ENCODE data around the gene SPSB1.
"Not testable (repeated sequence)": the region's sequence is repeated elsewhere in the genome, so short reads cannot be mapped to it uniquely, and the experiment has no call there.

The SPSB1 gene

GRCh38 chr1:9280015-9280860 lies 12.5 kb upstream of the SPSB1 start:
- DNase-seq, result peak; percentile 47

GRCh38 chr1:9281071-9281827 lies 11.4 kb upstream of the SPSB1 start:
- DNase-seq, result no peak

DNA sequence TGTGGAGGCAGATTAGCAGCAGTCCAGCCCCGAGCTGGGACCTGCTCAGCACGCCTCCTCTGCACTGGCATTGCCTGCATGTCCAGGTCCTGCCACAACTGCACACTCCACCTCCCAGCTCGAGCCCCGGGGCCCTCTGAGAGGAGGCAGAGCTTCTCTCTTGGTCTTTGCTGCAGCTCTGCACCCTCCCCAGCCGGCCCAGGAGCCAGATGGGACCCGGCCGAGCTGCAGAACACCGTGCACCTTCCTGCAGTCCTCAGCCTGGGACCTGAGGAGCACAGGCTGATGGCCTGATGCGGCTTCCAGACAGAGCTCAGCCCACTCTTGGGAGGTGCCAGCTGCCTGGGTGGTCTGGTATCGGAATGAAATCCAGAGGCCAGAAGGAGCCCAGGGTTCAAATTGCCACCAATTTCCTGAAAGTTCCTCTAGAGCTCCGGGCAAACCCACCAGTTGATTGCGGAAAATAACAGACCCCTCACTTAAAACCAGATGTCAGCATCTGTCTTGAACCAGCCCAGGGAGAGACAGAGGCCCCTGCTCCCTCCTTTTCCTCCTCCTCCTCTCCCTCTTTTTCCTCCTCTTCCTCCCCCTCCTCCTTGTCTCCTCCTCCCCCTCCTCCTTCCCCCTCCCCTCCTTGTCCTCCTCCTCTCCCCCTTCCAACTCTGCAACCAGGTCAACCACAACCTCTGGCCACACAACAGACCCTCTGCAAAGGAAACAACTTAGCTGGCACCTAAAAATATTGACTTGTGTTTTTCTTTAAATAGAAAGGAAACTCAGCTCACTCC lies 10.6 kb upstream of the SPSB1 start:
- DNase-seq, result peak; percentile 57

DNA sequence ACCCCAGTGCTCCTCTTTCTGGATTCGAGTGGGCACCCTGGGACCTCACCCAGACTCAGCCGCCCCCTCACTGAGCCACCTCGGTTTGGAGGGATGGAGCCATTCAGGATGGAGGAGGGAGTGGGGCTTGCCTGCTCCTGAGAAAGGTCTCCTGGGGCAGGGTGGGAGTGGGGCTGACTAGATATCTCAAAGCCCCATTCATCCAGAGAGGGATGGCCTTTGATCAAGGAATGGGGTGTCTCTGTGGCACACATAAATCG lies 10.1 kb upstream of the SPSB1 start:
- no peak for DNase-seq

GRCh38 chr1:9284061-9284460 lies 8.6 kb upstream of the SPSB1 start:
- DNase-seq, result no peak

GRCh38 chr1:9286556-9286955 lies 6.1 kb upstream of the SPSB1 start:
- DNase-seq, result no peak

GRCh38 chr1:9289090-9289534 lies 3.6 kb upstream of the SPSB1 start:
- DNase-seq, result no peak

- peak; percentile 51 for DNase-seq
These were observed 2.8 kb upstream of the SPSB1 start for GRCh38 chr1:9289711-9290485.

- no peak for DNase-seq
These were observed 757 bp upstream of the SPSB1 start for GRCh38 chr1:9291914-9292360.

DNA sequence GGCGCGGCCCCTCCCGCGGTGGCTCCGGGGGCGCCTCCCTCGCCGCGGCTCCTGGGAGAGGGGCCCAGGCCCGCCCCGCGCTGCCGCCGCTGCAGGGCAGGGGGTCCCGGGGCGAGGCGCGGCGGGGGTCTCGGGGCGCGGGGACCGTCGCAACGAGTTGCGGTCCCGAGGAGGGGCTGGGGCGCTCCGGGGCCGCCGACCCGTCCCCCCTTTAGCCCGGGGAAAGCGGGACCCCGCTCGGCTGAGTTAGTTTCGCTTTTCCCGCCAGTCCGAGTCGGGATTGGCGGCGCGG lies 493 bp downstream of the SPSB1 start:
- no peak for DNase-seq

DNA sequence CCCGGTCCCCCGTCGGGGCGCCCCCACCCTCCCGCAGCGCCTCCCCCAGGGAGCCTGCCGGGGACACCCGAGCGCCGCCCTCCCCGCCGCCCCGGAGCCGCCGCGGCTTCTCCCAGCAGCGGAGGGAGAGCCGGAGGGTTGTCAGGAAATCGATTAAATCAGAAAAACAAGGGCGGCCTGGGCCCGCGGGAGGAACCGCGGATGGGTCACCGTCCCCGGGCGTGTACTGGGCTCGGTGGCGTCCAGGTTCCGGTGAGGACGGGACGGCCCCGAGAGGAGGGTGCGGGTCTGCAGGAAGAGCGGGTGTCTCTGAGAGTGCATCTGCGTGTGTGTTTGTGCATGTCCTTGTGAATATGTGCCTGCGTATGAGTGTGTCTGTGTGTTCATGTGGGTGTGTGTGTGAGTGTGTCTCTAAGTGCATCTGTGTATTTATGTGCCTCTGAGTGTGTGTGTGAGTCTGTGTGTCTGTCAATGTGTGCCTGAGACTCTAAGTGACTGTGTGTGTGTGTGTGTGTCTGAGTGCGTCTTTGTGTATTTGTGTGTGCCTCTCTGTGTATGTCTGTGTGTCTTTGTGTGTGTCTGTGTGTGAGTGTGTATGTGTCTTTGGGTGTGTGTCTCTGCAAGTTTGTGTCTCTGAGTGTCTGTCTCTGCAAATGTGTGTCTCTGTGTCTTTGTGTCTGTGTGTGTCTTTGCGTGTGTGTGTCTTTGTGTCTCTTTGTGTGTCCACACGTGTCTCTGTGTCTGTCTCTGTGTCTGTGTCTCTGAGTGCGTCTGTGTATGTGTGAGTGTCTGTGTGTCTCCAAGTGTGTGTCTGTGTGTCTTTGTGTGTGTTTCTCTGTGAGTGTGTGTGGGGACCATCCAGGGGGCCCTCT lies 1.1 kb downstream of the SPSB1 start:
- DNase-seq, result peak; percentile 74

- no peak for DNase-seq
These were observed 1.7 kb downstream of the SPSB1 start for GRCh38 chr1:9294405-9294773.

GRCh38 chr1:9294910-9295636 lies 2.4 kb downstream of the SPSB1 start:
- DNase-seq, result no peak

DNA sequence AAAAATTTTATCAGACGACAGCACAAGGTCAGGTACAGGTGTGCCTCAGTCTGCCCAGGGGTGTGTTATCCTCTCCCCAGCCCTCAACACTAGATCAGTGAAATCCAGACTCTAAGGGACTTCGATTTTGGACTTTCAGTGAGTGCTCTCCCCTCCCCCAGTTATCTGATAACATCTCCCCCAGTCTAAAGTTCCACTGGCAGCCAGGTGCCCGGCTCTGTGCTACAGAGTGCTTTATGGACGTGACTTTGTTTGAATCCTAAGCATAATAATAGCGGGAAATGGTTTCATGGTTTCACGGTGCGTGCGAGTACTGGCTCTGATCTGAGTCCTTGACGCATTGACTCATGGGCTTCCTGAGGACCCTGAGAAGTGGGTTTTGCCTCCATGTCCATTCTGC lies 3.2 kb downstream of the SPSB1 start:
- no peak for DNase-seq

GRCh38 chr1:9296850-9297249 lies 4.2 kb downstream of the SPSB1 start:
- no peak for DNase-seq

- DNase-seq, result no peak
These were observed 5.1 kb downstream of the SPSB1 start for GRCh38 chr1:9297831-9298230.

GRCh38 chr1:9298282-9298681 lies 5.6 kb downstream of the SPSB1 start:
- no peak for DNase-seq

DNA sequence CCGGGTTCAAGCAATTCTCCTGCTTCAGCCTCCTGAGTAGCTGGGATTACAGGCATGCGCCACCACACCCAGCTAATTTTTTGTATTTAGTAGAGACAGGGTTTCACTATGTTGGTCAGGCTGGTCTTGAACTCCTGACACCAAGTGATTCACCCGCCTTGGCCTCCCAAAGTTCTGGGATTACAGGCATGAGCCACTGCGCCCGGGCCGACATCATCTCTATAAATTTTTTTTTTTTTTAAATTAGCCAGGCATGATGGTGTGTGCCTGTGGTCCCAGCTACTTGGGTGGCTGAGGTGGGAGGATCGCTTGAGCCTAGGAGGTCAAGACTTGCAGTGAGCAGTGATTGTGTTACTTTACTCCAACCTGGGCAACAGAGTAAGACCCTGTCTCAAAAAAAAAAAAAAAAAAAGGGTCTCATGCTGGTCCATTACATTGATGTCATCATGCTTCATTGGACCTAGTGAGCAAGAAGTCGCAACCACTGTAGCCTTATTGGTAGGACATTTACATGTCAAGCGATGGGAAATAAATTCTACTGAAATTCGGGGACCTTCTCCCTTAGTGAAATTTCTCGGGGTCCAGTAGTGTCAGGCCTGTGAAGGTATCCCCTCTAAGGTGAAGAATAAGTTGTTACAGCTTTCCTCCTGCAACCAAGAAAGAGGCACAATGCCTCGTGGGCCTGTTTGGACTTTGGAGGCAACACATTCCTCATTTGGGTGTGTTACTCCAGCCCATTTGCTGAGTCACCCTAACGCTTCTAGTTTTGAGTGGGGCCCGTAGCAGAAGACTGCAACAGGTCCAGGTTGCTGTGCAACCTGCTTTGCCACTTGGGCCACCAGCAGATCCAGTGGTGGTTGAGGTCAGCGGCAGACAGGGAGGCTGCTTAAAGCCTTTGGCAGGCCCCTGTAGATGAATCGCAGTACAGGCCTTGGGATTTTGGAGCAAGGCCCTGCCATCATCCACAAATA lies 7.2 kb downstream of the SPSB1 start:
- DNase-seq, result not testable (repeated sequence)

DNA sequence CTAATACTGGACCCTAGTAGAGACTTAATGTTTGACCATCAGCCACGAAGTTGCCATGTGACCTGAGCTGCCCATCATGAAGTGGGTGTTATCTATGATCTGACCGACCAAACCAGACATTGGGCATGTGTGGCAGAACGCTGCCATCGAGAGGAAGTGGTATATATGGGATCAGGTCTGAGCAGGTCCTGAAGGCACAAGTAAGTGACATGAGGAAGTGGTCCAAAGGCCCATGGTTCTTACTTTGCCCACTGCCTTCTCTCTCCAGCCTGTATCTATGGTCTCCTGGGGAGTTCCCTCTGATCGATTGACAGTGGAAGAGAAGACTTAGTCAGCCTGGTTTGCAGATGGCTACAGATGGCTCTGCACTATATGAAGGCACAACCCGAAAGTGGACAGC lies 7.9 kb downstream of the SPSB1 start:
- no peak for DNase-seq

Measured in retina (tissue), 1 donor.